ENCODE data around the gene CACHD1. TPM values are rescaled to one million over a fixed set of nuclear protein-coding genes. Genes with fewer than 3 reads are reported as not detected.

Gene CACHD1
- total and polyA plus RNA-seq, 2 of the 8 experiments (the other 6 are each of a cell fraction or from before 2014, with no cell fraction given): 22.2 to 42.5 TPM

GRCh38 chr1:64678366-64678765, 208.4 kb downstream of the CACHD1 start:
- Histone ChIP-seq H2BK15ac (ENCODE audit: low read length) (no peak overlapping the region), H4K91ac (replicated peaks; ENCODE audit: insufficient read length, low read length) (no peak overlapping the region), H3K4me1 (replicated peaks in 1 of 4; ENCODE audit: control insufficient read depth in 3 of 4, insufficient read depth in 4 of 4, low read length in 3 of 4) (no peaks in the 10 kb centered on the region), H2BK12ac (ENCODE audit: low read depth, low read length) (no peak overlapping the region), H4K5ac (ENCODE audit: insufficient read length, low read depth, low read length) (no peak overlapping the region), H3K18ac (ENCODE audit: extremely low read depth, low read length) (no peak overlapping the region), H3K36me3 (ENCODE audit: control insufficient read depth in 2 of 4, insufficient read depth in 4 of 4, low read length in 3 of 4) (peaks cover 32 to 97% (median 76%) of the 10 kb centered on the region in 4 experiments), H3K4me3 (ENCODE audit: extremely low read depth in 1 of 4, insufficient read depth in 2 of 4, low read depth in 3 of 4, low read length in 4 of 4) (no peak overlapping the region), H2AK5ac (ENCODE audit: low read depth, low read length) (no peak overlapping the region), H3K23ac (ENCODE audit: insufficient read length) (no peak overlapping the region), H3K9me3 (ENCODE audit: insufficient read depth in 2 of 2, low read depth in 1 of 2, low read length in 1 of 2) (no peaks in the 10 kb centered on the region), H2BK20ac (ENCODE audit: low read length) (no peak overlapping the region), H4K8ac (ENCODE audit: extremely low read depth, insufficient read depth, low read length) (no peak overlapping the region), H3K4me2 (ENCODE audit: insufficient read depth in 1 of 2, low read depth in 2 of 2, low read length in 2 of 2) (no peak overlapping the region), H2BK5ac (ENCODE audit: low read depth, low read length) (no peak overlapping the region), H2BK120ac (replicated peaks; ENCODE audit: low read depth, low read length) (no peak overlapping the region), H3K79me2 (ENCODE audit: control insufficient read depth in 1 of 2, insufficient read depth in 2 of 2, low read length in 2 of 2) (no peaks in the 10 kb centered on the region), H3K27me3 (replicated peaks in 1 of 4; ENCODE audit: control insufficient read depth in 3 of 4, extremely low read depth in 1 of 4, insufficient read depth in 3 of 4, low read length in 3 of 4) (no peaks in the 10 kb centered on the region), H3K4ac (replicated peaks; ENCODE audit: insufficient read length, low read depth, low read length) (no peak overlapping the region), H4K20me1 (replicated peaks in 1 of 2; ENCODE audit: control insufficient read depth in 1 of 2, insufficient read depth in 2 of 2, low read length in 2 of 2) (peaks cover 2 to 4% of the 10 kb centered on the region in 2 experiments), H3K9ac (replicated peaks in 1 of 4; ENCODE audit: extremely low read depth in 1 of 4, low read depth in 3 of 4, low read length in 3 of 4) (no peak overlapping the region), H2AFZ (ENCODE audit: low read length) (no peak overlapping the region), H3K27ac (ENCODE audit: low read depth, low read length) (no peak overlapping the region), H3K14ac (ENCODE audit: insufficient read length) (no peak overlapping the region), H3K23me2 (ENCODE audit: low read depth, low read length) (no peaks in the 10 kb centered on the region), H3K79me1 (ENCODE audit: low read depth, low read length) (no peaks in the 10 kb centered on the region), H3K56ac (replicated peaks; ENCODE audit: insufficient read length, low read depth, low read length) (no peak overlapping the region)
- 91% methylated on average over 3 of the region's 3 CpGs; no CpG with 5 or more reads in 1 of the 2 experiments for WGBS, 2 experiments (ENCODE audit: extremely low coverage in 1 of 2, insufficient coverage in 1 of 2, insufficient read length in 1 of 2, insufficient replicate concordance in 2 of 2, low coverage in 1 of 2, low lambda C conversion rate in 2 of 2, missing lambda C conversion rate in 1 of 2)
- POLR2A ChIA-PET (ENCODE audit: partially characterized antibody): interaction anchor here (0.7 kb wide), 2 partner anchors 12 to 168 kb away, joined by 3 read pairs; no protein-coding TSS in a partner anchor
- DNase-seq (ENCODE audit: low read depth in 1 of 2, low spot score in 2 of 2) (no peak), FAIRE-seq (no peak)
- CTCF ChIA-PET (ENCODE audit: partially characterized antibody): interaction anchor here (0.7 to 3.5 kb wide), 5 partner anchors 10 to 341 kb away, joined by 3 to 12 read pairs (median 3); no protein-coding TSS in a partner anchor
- TF ChIP-seq SUZ12 (IDR thresholded peaks at IDR 0.05; ENCODE audit: low read length) (no peak), RAD21 (IDR thresholded peaks at IDR 0.05 in 1 of 2, conservative IDR thresholded peaks at IDR 0.05 in 1 of 2; ENCODE audit: low read depth in 2 of 2, low read length in 2 of 2) (no peak), SIX5 (IDR thresholded peaks at IDR 0.05; ENCODE audit: low read depth, low read length) (no peak), RBBP5 (IDR thresholded peaks at IDR 0.05; ENCODE audit: borderline replicate concordance, low read depth, low read length) (no peak), EGR1 (IDR thresholded peaks at IDR 0.05; ENCODE audit: borderline replicate concordance, low read depth, low read length) (no peak), TAF7 (optimal IDR thresholded peaks at IDR 0.05; ENCODE audit: borderline replicate concordance, low read depth, low read length) (no peak), RXRA (IDR thresholded peaks at IDR 0.05; ENCODE audit: insufficient read depth, low read depth, low read length) (no peak), SRF (IDR thresholded peaks at IDR 0.05; ENCODE audit: low read depth, low read length) (no peak), SP2 (IDR thresholded peaks at IDR 0.05; ENCODE audit: low read length) (no peak), NRF1 (IDR thresholded peaks at IDR 0.05; ENCODE audit: low read depth, low read length) (no peak)

Measured in H1 (cell line).